PC-9 (cell line): ENCODE data around the gene NFKB2. TPM values are rescaled to one million over a fixed set of nuclear protein-coding genes. Genes with fewer than 3 reads are reported as not detected.

Experiments
- BruUV-seq: library from RNA; stranded (reverse); fragments of 400-500 nt; replicated peaks from 2 replicates; lab custom pipeline; 2021; lab: Mats Ljungman, UMichigan
- CTCF ChIA-PET: fragments of 300-600 bp; sonication (Branson Sonifier 250); formaldehyde crosslinking; loops from one replicate; lab custom pipeline; 2022; ENCODE audit warnings: antibody characterized with exemption; lab: Charles Lee
- POLR2A ChIA-PET: fragments of 300-600 bp; sonication (Branson Sonifier 250); formaldehyde crosslinking; loops from one replicate; lab custom pipeline; 2022; ENCODE audit warnings: antibody characterized with exemption; ENCODE audit not compliant: unreplicated experiment; lab: Charles Lee
- DNase-seq, 2 experiments: peaks; one replicate each; pipeline versions ENCODE4 v3.0.0 to v3.0.0-alpha.2; 2015 to 2022; ENCODE audit warnings: mixed read lengths in 1 of 2
- H2AFZ ChIP-seq: fragments of 200-600 bp; sonication (generic); 2 replicates; pipeline ENCODE4 v1.8.1; 2017; ENCODE audit warnings: antibody characterized with exemption
- H3F3A ChIP-seq: fragments of 200-600 bp; sonication (generic); 2 replicates; pipeline ENCODE4 v1.8.1; 2017; ENCODE audit warnings: antibody characterized with exemption, mild to moderate bottlenecking, low read depth; ENCODE audit not compliant: insufficient read depth
- H3K27ac ChIP-seq: fragments of 200-600 bp; sonication (generic); 2 replicates; pipeline ENCODE4 v1.6.1; 2016; ENCODE audit warnings: mixed run types
- H3K27me3 ChIP-seq: fragments of 200-600 bp; sonication (generic); 2 replicates; pipeline ENCODE4 v1.6.1; 2016; ENCODE audit warnings: low read depth, mixed run types; ENCODE audit not compliant: insufficient read depth
- H3K36me3 ChIP-seq: fragments of 200-600 bp; sonication (generic); 2 replicates; pipeline ENCODE4 v1.6.1; 2016; ENCODE audit warnings: low read depth, mixed run types
- H3K4me1 ChIP-seq: fragments of 200-600 bp; sonication (generic); replicated peaks from 2 replicates; pipeline ENCODE4 v1.6.1; 2016; ENCODE audit warnings: mixed run types; ENCODE audit not compliant: insufficient read depth
- H3K4me2 ChIP-seq: fragments of 200-600 bp; sonication (generic); 2 replicates; pipeline ENCODE4 v1.6.1; 2017; ENCODE audit warnings: mixed run types
- H3K4me3 ChIP-seq: fragments of 200-600 bp; sonication (generic); 2 replicates; pipeline ENCODE4 v1.6.1; 2016; ENCODE audit warnings: mixed run types
- H3K79me2 ChIP-seq: fragments of 200-600 bp; sonication (generic); 2 replicates; pipeline ENCODE4 v1.6.1; 2017; ENCODE audit warnings: low read depth, mixed run types
- H3K9me2 ChIP-seq: fragments of 200-600 bp; sonication (generic); 2 replicates; pipeline ENCODE4 v1.8.1; 2017; ENCODE audit warnings: mild to moderate bottlenecking; ENCODE audit not compliant: insufficient read depth
- H3K9me3 ChIP-seq: fragments of 200-600 bp; sonication (generic); 2 replicates; pipeline ENCODE4 v1.8.1; 2016; ENCODE audit warnings: low read depth; ENCODE audit not compliant: insufficient read depth
- H4K20me1 ChIP-seq: fragments of 200-600 bp; sonication (generic); 2 replicates; pipeline ENCODE4 v1.8.1; 2017; ENCODE audit not compliant: insufficient read depth
- EZH2 ChIP-seq: fragments of 200-600 bp; sonication (generic); IDR thresholded peaks from 2 replicates; pipeline ENCODE4 v1.8.0; 2017; ENCODE audit warnings: antibody characterized with exemption, low read depth
- intact Hi-C: fragments of 100-400 bp; cut with micrococcal nuclease; formaldehyde crosslinking; loops from one replicate; pipeline ENCODE4 v1.10.0; 2022; ENCODE audit not compliant: unreplicated experiment
- total RNA-seq: library from RNA; stranded (reverse); gene quantifications from 2 replicates; pipeline ENCODE4 v1.2.3, GENCODE V29; 2021
- TF ChIP-seq, protein P1 (sequence below): fragments of 200-600 bp; sonication (generic); conservative IDR thresholded peaks from 2 replicates; pipeline ENCODE4 v1.6.1; 2017; ENCODE audit warnings: mixed run types, antibody characterized with exemption, mild to moderate bottlenecking, moderate library complexity

NFKB2 gene
- total RNA-seq, 1 experiment from 2014 or later = 26.3 TPM

DNA sequence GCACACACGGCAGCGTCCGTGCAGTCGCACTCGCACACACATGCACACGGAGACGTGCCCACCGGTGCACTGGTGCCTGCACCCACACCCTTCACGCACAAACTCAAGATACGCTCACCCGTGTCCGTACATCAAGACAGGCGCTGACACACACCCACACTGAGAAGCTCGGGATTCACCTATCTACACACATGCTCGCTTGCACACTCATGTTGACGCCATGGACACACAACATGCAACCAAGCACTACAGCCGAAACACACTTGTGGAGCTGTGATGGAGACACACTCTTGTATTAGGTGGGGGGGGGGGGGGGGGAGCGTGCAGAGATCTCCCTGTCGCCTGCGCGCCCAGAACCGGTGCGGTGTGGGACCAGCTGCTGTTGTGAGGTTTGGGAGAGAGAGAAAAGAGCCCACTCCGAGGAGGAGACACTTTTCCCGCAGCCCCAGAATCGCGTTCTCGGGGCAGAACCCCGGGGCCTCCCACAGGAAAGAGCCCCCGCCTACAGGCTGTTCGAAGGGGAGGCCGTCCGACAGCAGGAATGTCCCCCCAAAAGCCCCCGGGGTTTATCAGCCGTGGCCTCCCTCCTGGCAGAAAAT lies 605 bp upstream of the NFKB2 start:
- no peak for DNase-seq
- Histone ChIP-seq H4K20me1 (no peaks in the 10 kb centered on the region), H3K36me3 (no peaks in the 10 kb centered on the region), H3K9me3 (no peaks in the 10 kb centered on the region), H2AFZ (peak overlapping the region; percentile 89), H3K4me1 (0 out of 2 replicates have a peak, but pooled peaks cover 6% of the 10 kb centered on the region), H3K79me2 (peaks cover 5% of the 10 kb centered on the region; the same call in 1 of the 2 replicates), H3K4me2 (peak overlapping the region; percentile 95), H3K4me3 (peak overlapping the region; percentile 77), H3F3A (no peaks in the 10 kb centered on the region; the same call in 1 of the 2 replicates), H3K27me3 (no peaks in the 10 kb centered on the region), H3K9me2 (no peaks in the 10 kb centered on the region), H3K27ac (peak overlapping the region; percentile 40)
- intact Hi-C loops = loop anchor here (1.0 to 10.0 kb wide), 4 partner anchors 26 to 250 kb away; partner anchors contain the start of gene TRIM8
- BruUV-seq = no TSS peak
- TF ChIP-seq, protein P1, sequence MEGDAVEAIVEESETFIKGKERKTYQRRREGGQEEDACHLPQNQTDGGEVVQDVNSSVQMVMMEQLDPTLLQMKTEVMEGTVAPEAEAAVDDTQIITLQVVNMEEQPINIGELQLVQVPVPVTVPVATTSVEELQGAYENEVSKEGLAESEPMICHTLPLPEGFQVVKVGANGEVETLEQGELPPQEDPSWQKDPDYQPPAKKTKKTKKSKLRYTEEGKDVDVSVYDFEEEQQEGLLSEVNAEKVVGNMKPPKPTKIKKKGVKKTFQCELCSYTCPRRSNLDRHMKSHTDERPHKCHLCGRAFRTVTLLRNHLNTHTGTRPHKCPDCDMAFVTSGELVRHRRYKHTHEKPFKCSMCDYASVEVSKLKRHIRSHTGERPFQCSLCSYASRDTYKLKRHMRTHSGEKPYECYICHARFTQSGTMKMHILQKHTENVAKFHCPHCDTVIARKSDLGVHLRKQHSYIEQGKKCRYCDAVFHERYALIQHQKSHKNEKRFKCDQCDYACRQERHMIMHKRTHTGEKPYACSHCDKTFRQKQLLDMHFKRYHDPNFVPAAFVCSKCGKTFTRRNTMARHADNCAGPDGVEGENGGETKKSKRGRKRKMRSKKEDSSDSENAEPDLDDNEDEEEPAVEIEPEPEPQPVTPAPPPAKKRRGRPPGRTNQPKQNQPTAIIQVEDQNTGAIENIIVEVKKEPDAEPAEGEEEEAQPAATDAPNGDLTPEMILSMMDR = no peak
- TF ChIP-seq EZH2 = no peak
- CTCF ChIA-PET = no interaction called here
- POLR2A ChIA-PET = interaction anchor here (0.6 to 0.7 kb wide), 2 partner anchors 9 to 189 kb away, joined by 13 to 21 read pairs; no protein-coding TSS in a partner anchor

DNA sequence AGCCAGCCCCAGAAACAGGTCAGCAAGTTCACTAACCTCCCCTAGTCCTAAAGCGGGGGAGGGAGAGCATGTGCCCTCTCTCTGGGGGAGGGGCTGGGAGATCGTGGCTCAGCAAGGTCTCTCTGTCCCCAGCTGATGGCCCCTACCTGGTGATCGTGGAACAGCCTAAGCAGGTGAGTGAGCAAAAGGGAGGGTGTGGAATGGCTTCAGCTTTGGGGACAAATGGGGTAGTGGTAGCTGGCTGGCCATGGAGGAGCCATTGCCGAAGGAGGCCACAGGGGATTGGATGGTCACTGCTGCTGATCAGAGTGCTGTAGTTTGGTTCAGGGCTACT lies 779 bp downstream of the NFKB2 start:
- ChIA-PET POLR2A (no interaction called here), CTCF (interaction anchor here (0.6 kb wide), 1 partner anchor 19 kb away, joined by 4 read pairs; no protein-coding TSS in a partner anchor)
- Histone ChIP-seq H3K4me3 (peak overlapping the region; percentile 77), H3K36me3 (no peaks in the 10 kb centered on the region), H3K27ac (peak overlapping the region; percentile 49), H3K79me2 (peaks cover 5% of the 10 kb centered on the region; the same call in 1 of the 2 replicates), H3F3A (no peaks in the 10 kb centered on the region; the same call in 1 of the 2 replicates), H3K9me2 (no peaks in the 10 kb centered on the region), H3K27me3 (no peaks in the 10 kb centered on the region), H4K20me1 (no peaks in the 10 kb centered on the region), H3K9me3 (no peaks in the 10 kb centered on the region), H3K4me2 (peak overlapping the region; percentile 91), H3K4me1 (0 out of 2 replicates have a peak, but pooled peaks cover 7% of the 10 kb centered on the region), H2AFZ (no peak overlapping the region)
- BruUV-seq = no TSS peak
- no peak for DNase-seq
- TF ChIP-seq, protein P1 = no peak
- no peak for TF ChIP-seq EZH2
- intact Hi-C loops = loop anchor here (10.0 kb wide), 1 partner anchor 249 kb away; the partner anchor contains the start of gene TRIM8

DNA sequence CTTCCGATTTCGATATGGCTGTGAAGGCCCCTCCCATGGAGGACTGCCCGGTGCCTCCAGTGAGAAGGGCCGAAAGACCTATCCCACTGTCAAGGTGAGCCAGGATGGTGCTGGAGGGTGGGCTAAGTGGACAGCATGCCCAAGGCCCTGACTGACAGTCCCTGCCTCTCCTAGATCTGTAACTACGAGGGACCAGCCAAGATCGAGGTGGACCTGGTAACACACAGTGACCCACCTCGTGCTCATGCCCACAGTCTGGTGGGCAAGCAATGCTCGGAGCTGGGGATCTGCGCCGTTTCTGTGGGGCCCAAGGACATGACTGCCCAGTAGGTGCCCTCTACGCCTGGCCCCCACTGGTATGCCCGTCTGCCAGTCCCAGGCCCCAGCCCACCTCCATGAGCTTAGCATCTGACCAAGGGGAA lies 1.2 kb downstream of the NFKB2 start:
- no peak overlapping the region; the same call in 1 of the 2 replicates for H3K4me3 ChIP-seq
- no peaks in the 10 kb centered on the region for H3K27me3 ChIP-seq
- no TSS peak for BruUV-seq
- no peaks in the 10 kb centered on the region for H3K36me3 ChIP-seq
- TF ChIP-seq EZH2 = no peak
- TF ChIP-seq, protein P1 = no peak
- H3K4me1 ChIP-seq = peaks cover 12% of the 10 kb centered on the region; the same call in 1 of the 2 replicates
- intact Hi-C loops = loop anchor here (10.0 kb wide), 1 partner anchor 248 kb away; the partner anchor contains the start of gene TRIM8
- H3K9me2 ChIP-seq = no peaks in the 10 kb centered on the region
- H3K9me3 ChIP-seq = no peaks in the 10 kb centered on the region
- peak overlapping the region; percentile 91 for H3K4me2 ChIP-seq
- DNase-seq = no peak
- CTCF ChIA-PET = no interaction called here
- peaks cover 4% of the 10 kb centered on the region; the same call in 1 of the 2 replicates for H3F3A ChIP-seq
- POLR2A ChIA-PET = no interaction called here
- H2AFZ ChIP-seq = no peak overlapping the region
- peaks cover 5% of the 10 kb centered on the region; the same call in 1 of the 2 replicates for H3K79me2 ChIP-seq
- H3K27ac ChIP-seq = no peak overlapping the region
- no peaks in the 10 kb centered on the region for H4K20me1 ChIP-seq
